Stimulated activated naive CD8-positive, alpha-beta T cell treated with anti-CD3 and anti-CD28 coated beads, Interleukin-15, Interleukin-2, amounts not matched to agents 100 ng/mL and 50 ng/mL, for 24 hours (primary cell): ENCODE results near the gene RAB35.

Experiments
- H3K27ac Mint-ChIP-seq: one replicate; pipeline ENCODE4 v1.8.0; 2021; ENCODE audit warnings: mild to moderate bottlenecking, mixed read lengths
- H3K27me3 Mint-ChIP-seq: one replicate; pipeline ENCODE4 v1.8.0; 2021; ENCODE audit warnings: mixed read lengths
- H3K36me3 Mint-ChIP-seq: one replicate; pipeline ENCODE4 v1.8.0; 2021; ENCODE audit warnings: low read depth, mixed read lengths
- H3K4me1 Mint-ChIP-seq: one replicate; pipeline ENCODE4 v1.8.0; 2021; ENCODE audit warnings: low read depth, mixed read lengths
- H3K4me3 Mint-ChIP-seq: one replicate; pipeline ENCODE4 v1.8.0; 2021; ENCODE audit warnings: mild to moderate bottlenecking, mixed read lengths
- H3K9me3 Mint-ChIP-seq: one replicate; pipeline ENCODE4 v1.8.0; 2021; ENCODE audit warnings: mixed read lengths

Gene RAB35

GRCh38 chr12:120071493-120072020 is 45.0 kb downstream of the RAB35 start:
- Mint-ChIP-seq H3K36me3 (peaks cover 82% of the 10 kb centered on the region), H3K27me3 (no peaks in the 10 kb centered on the region), H3K4me1 (peaks cover 13% of the 10 kb centered on the region), H3K9me3 (no peaks in the 10 kb centered on the region), H3K4me3 (no peak overlapping the region), H3K27ac (no peak overlapping the region)

- Mint-ChIP-seq H3K27ac (no peak overlapping the region), H3K4me3 (no peak overlapping the region), H3K27me3 (no peaks in the 10 kb centered on the region), H3K9me3 (no peaks in the 10 kb centered on the region), H3K4me1 (peaks cover 4% of the 10 kb centered on the region), H3K36me3 (peaks cover 88% of the 10 kb centered on the region)
Measured at GRCh38 chr12:120069278-120069677, 47.3 kb downstream of the RAB35 start.

GRCh38 chr12:120067901-120068300 is 48.7 kb downstream of the RAB35 start:
- no peaks in the 10 kb centered on the region for H3K9me3 Mint-ChIP-seq
- H3K27me3 Mint-ChIP-seq, result no peaks in the 10 kb centered on the region
- peaks cover 3% of the 10 kb centered on the region for H3K4me1 Mint-ChIP-seq
- peaks cover 86% of the 10 kb centered on the region for H3K36me3 Mint-ChIP-seq
- H3K4me3 Mint-ChIP-seq, result no peak overlapping the region
- H3K27ac Mint-ChIP-seq, result no peak overlapping the region

GRCh38 chr12:120067084-120067869 is 49.3 kb downstream of the RAB35 start:
- Mint-ChIP-seq H3K9me3 (no peaks in the 10 kb centered on the region), H3K4me3 (no peak overlapping the region), H3K27ac (no peak overlapping the region), H3K4me1 (peaks cover 7% of the 10 kb centered on the region), H3K27me3 (no peaks in the 10 kb centered on the region), H3K36me3 (peaks cover 85% of the 10 kb centered on the region)

GRCh38 chr12:120066341-120066740 is 50.2 kb downstream of the RAB35 start:
- Mint-ChIP-seq H3K36me3 (peaks cover 83% of the 10 kb centered on the region), H3K9me3 (no peaks in the 10 kb centered on the region), H3K27me3 (no peaks in the 10 kb centered on the region), H3K27ac (peak overlapping the region; percentile 23), H3K4me3 (no peak overlapping the region), H3K4me1 (peaks cover 7% of the 10 kb centered on the region)

- Mint-ChIP-seq H3K27me3 (no peaks in the 10 kb centered on the region), H3K36me3 (peaks cover 84% of the 10 kb centered on the region), H3K4me1 (peaks cover 9% of the 10 kb centered on the region), H3K27ac (no peak overlapping the region), H3K4me3 (no peak overlapping the region), H3K9me3 (no peaks in the 10 kb centered on the region)
Measured at GRCh38 chr12:120065472-120065871, 51.1 kb downstream of the RAB35 start.

GRCh38 chr12:120064054-120064940 is 52.3 kb downstream of the RAB35 start:
- Mint-ChIP-seq H3K4me1 (peaks cover 16% of the 10 kb centered on the region), H3K36me3 (peaks cover 79% of the 10 kb centered on the region), H3K4me3 (no peak overlapping the region), H3K9me3 (no peaks in the 10 kb centered on the region), H3K27ac (no peak overlapping the region), H3K27me3 (no peaks in the 10 kb centered on the region)

- Mint-ChIP-seq H3K4me3 (no peak overlapping the region), H3K36me3 (peaks cover 72% of the 10 kb centered on the region), H3K27ac (no peak overlapping the region)
Measured at GRCh38 chr12:120062976-120063579, 53.5 kb downstream of the RAB35 start.

GRCh38 chr12:120061575-120062214 is 54.9 kb downstream of the RAB35 start:
- no peaks in the 10 kb centered on the region for H3K9me3 Mint-ChIP-seq
- H3K27me3 Mint-ChIP-seq, result no peaks in the 10 kb centered on the region
- H3K4me3 Mint-ChIP-seq, result no peak overlapping the region
- peaks cover 16% of the 10 kb centered on the region for H3K4me1 Mint-ChIP-seq
- no peak overlapping the region for H3K27ac Mint-ChIP-seq
- peaks cover 62% of the 10 kb centered on the region for H3K36me3 Mint-ChIP-seq

More at GRCh38 chr12:120062976-120063579, 53.5 kb downstream of the RAB35 start:
- H3K9me3 Mint-ChIP-seq, result no peaks in the 10 kb centered on the region
- peaks cover 16% of the 10 kb centered on the region for H3K4me1 Mint-ChIP-seq
- no peaks in the 10 kb centered on the region for H3K27me3 Mint-ChIP-seq

- no peaks in the 10 kb centered on the region for H3K9me3 Mint-ChIP-seq
- H3K4me1 Mint-ChIP-seq, result peaks cover 16% of the 10 kb centered on the region
- H3K27me3 Mint-ChIP-seq, result no peaks in the 10 kb centered on the region
- no peak overlapping the region for H3K4me3 Mint-ChIP-seq
- no peak overlapping the region for H3K27ac Mint-ChIP-seq
- H3K36me3 Mint-ChIP-seq, result peaks cover 52% of the 10 kb centered on the region
Measured at GRCh38 chr12:120060717-120061116, 55.8 kb downstream of the RAB35 start.

- Mint-ChIP-seq H3K36me3 (peaks cover 50% of the 10 kb centered on the region), H3K4me3 (no peak overlapping the region), H3K27me3 (no peaks in the 10 kb centered on the region), H3K4me1 (peaks cover 16% of the 10 kb centered on the region), H3K9me3 (no peaks in the 10 kb centered on the region), H3K27ac (no peak overlapping the region)
Measured at GRCh38 chr12:120060196-120060595, 56.4 kb downstream of the RAB35 start.

- Mint-ChIP-seq H3K36me3 (peaks cover 43% of the 10 kb centered on the region), H3K27ac (peak overlapping the region; percentile 36), H3K9me3 (no peaks in the 10 kb centered on the region), H3K4me1 (peaks cover 15% of the 10 kb centered on the region), H3K4me3 (no peak overlapping the region), H3K27me3 (no peaks in the 10 kb centered on the region)
Measured at GRCh38 chr12:120056739-120057138, 59.8 kb downstream of the RAB35 start.

GRCh38 chr12:120055231-120056000 is 61.1 kb downstream of the RAB35 start:
- Mint-ChIP-seq H3K27me3 (no peaks in the 10 kb centered on the region), H3K27ac (no peak overlapping the region), H3K4me1 (peaks cover 13% of the 10 kb centered on the region), H3K36me3 (peaks cover 39% of the 10 kb centered on the region), H3K4me3 (no peak overlapping the region), H3K9me3 (no peaks in the 10 kb centered on the region)

GRCh38 chr12:120054293-120054692 is 62.3 kb downstream of the RAB35 start:
- Mint-ChIP-seq H3K9me3 (no peaks in the 10 kb centered on the region), H3K27me3 (no peaks in the 10 kb centered on the region), H3K36me3 (peaks cover 43% of the 10 kb centered on the region), H3K4me1 (peaks cover 9% of the 10 kb centered on the region), H3K4me3 (no peak overlapping the region), H3K27ac (no peak overlapping the region)
